ENCODE data around the gene ZNF600. TPM values are rescaled to one million over a fixed set of nuclear protein-coding genes. Genes with fewer than 3 reads are reported as not detected.
"Not testable (repeated sequence)": the region's sequence is repeated elsewhere in the genome, so short reads cannot be mapped to it uniquely, and the experiment has no call there.

ZNF600 gene
- polyA plus RNA-seq, 1 donor = 15.9 TPM

- H3K27ac ChIP-seq (ENCODE audit: low read length); H3K4me3 ChIP-seq (ENCODE audit: low read length); H3K4me1 ChIP-seq (ENCODE audit: control insufficient read depth, insufficient read depth, low read length); H3K27me3 ChIP-seq (ENCODE audit: control insufficient read depth, insufficient read depth, low read length); DNase-seq: not testable (repeated sequence)
- WGBS (ENCODE audit: insufficient coverage, low lambda C conversion rate) = no CpG with 5 or more reads among the region's 9 CpGs
- H3K36me3 ChIP-seq (ENCODE audit: control insufficient read depth, insufficient read depth, low read length) = peaks cover 39% of the 10 kb centered on the region
- H3K9me3 ChIP-seq (ENCODE audit: control insufficient read depth, low read depth, low read length) = peaks cover 40% of the 10 kb centered on the region
Measured at GRCh38 chr19:52799950-52800640, 13.5 kb upstream of the ZNF600 start.

GRCh38 chr19:52789440-52789839 lies 2.8 kb upstream of the ZNF600 start:
- Histone ChIP-seq H3K27ac (ENCODE audit: low read length) (no peak overlapping the region), H3K27me3 (ENCODE audit: control insufficient read depth, insufficient read depth, low read length) (no peaks in the 10 kb centered on the region), H3K4me3 (ENCODE audit: low read length) (no peak overlapping the region), H3K9me3 (ENCODE audit: control insufficient read depth, low read depth, low read length) (no peaks in the 10 kb centered on the region), H3K36me3 (ENCODE audit: control insufficient read depth, insufficient read depth, low read length) (no peaks in the 10 kb centered on the region), H3K4me1 (ENCODE audit: control insufficient read depth, insufficient read depth, low read length) (no peaks in the 10 kb centered on the region)
- no peak for DNase-seq
- 100% methylated on average over 3 of the region's 6 CpGs for WGBS (ENCODE audit: insufficient coverage, low lambda C conversion rate)

- Histone ChIP-seq H3K4me1 (ENCODE audit: control insufficient read depth, insufficient read depth, low read length) (no peaks in the 10 kb centered on the region), H3K9me3 (ENCODE audit: control insufficient read depth, low read depth, low read length) (peaks cover 13% of the 10 kb centered on the region), H3K36me3 (ENCODE audit: control insufficient read depth, insufficient read depth, low read length) (no peaks in the 10 kb centered on the region), H3K27me3 (ENCODE audit: control insufficient read depth, insufficient read depth, low read length) (no peaks in the 10 kb centered on the region), H3K4me3 (ENCODE audit: low read length) (peak overlapping the region; percentile 61), H3K27ac (ENCODE audit: low read length) (peak overlapping the region; percentile 83)
- no CpG with 5 or more reads among the region's 23 CpGs for WGBS (ENCODE audit: insufficient coverage, low lambda C conversion rate)
- peak; percentile 19 to 69 for DNase-seq
Measured at GRCh38 chr19:52786078-52786463, 520 bp downstream of the ZNF600 start.

- H3K36me3 ChIP-seq (ENCODE audit: control insufficient read depth, insufficient read depth, low read length) = no peaks in the 10 kb centered on the region
- DNase-seq = no peak
- H3K9me3 ChIP-seq (ENCODE audit: control insufficient read depth, low read depth, low read length) = peaks cover 13% of the 10 kb centered on the region
- peak overlapping the region; percentile 61 for H3K4me3 ChIP-seq (ENCODE audit: low read length)
- WGBS (ENCODE audit: insufficient coverage, low lambda C conversion rate) = 64% methylated on average over 3 of the region's 3 CpGs
- H3K27me3 ChIP-seq (ENCODE audit: control insufficient read depth, insufficient read depth, low read length) = no peaks in the 10 kb centered on the region
- H3K4me1 ChIP-seq (ENCODE audit: control insufficient read depth, insufficient read depth, low read length) = no peaks in the 10 kb centered on the region
- H3K27ac ChIP-seq (ENCODE audit: low read length) = peak overlapping the region; percentile 83
Measured at GRCh38 chr19:52785506-52785905, 1.1 kb downstream of the ZNF600 start.

GRCh38 chr19:52782864-52783263 lies 3.7 kb downstream of the ZNF600 start:
- H3K36me3 ChIP-seq (ENCODE audit: control insufficient read depth, insufficient read depth, low read length); DNase-seq; H3K27ac ChIP-seq (ENCODE audit: low read length); H3K4me3 ChIP-seq (ENCODE audit: low read length); H3K4me1 ChIP-seq (ENCODE audit: control insufficient read depth, insufficient read depth, low read length); H3K27me3 ChIP-seq (ENCODE audit: control insufficient read depth, insufficient read depth, low read length): not testable (repeated sequence)
- WGBS (ENCODE audit: insufficient coverage, low lambda C conversion rate) = no CpG with 5 or more reads among the region's 2 CpGs
- H3K9me3 ChIP-seq (ENCODE audit: control insufficient read depth, low read depth, low read length) = peaks cover 13% of the 10 kb centered on the region

- no peak overlapping the region for H3K4me3 ChIP-seq (ENCODE audit: low read length)
- no peak for DNase-seq
- H3K27me3 ChIP-seq (ENCODE audit: control insufficient read depth, insufficient read depth, low read length) = no peaks in the 10 kb centered on the region
- no CpG with 5 or more reads among the region's 3 CpGs for WGBS (ENCODE audit: insufficient coverage, low lambda C conversion rate)
- no peak overlapping the region for H3K27ac ChIP-seq (ENCODE audit: low read length)
- peaks cover 13% of the 10 kb centered on the region for H3K9me3 ChIP-seq (ENCODE audit: control insufficient read depth, low read depth, low read length)
- H3K4me1 ChIP-seq (ENCODE audit: control insufficient read depth, insufficient read depth, low read length) = no peaks in the 10 kb centered on the region
- H3K36me3 ChIP-seq (ENCODE audit: control insufficient read depth, insufficient read depth, low read length) = peaks cover 24% of the 10 kb centered on the region
Measured at GRCh38 chr19:52778811-52779210, 7.8 kb downstream of the ZNF600 start.

- no CpG with 5 or more reads among the region's 2 CpGs for WGBS (ENCODE audit: insufficient coverage, low lambda C conversion rate)
Measured at GRCh38 chr19:52756447-52756846, 30.1 kb downstream of the ZNF600 start.

GRCh38 chr19:52749780-52750179 lies 36.8 kb downstream of the ZNF600 start:
- H3K36me3 ChIP-seq (ENCODE audit: control insufficient read depth, insufficient read depth, low read length) = no peaks in the 10 kb centered on the region
- no peaks in the 10 kb centered on the region for H3K9me3 ChIP-seq (ENCODE audit: control insufficient read depth, low read depth, low read length)
- H3K4me1 ChIP-seq (ENCODE audit: control insufficient read depth, insufficient read depth, low read length) = no peaks in the 10 kb centered on the region
- 100% methylated on average over 1 of the region's 4 CpGs for WGBS (ENCODE audit: insufficient coverage, low lambda C conversion rate)
- no peak for DNase-seq
- H3K4me3 ChIP-seq (ENCODE audit: low read length) = no peak overlapping the region
- H3K27ac ChIP-seq (ENCODE audit: low read length) = no peak overlapping the region
- no peaks in the 10 kb centered on the region for H3K27me3 ChIP-seq (ENCODE audit: control insufficient read depth, insufficient read depth, low read length)

More at GRCh38 chr19:52756447-52756846, 30.1 kb downstream of the ZNF600 start:
- H3K27ac ChIP-seq (ENCODE audit: low read length); H3K4me3 ChIP-seq (ENCODE audit: low read length); H3K4me1 ChIP-seq (ENCODE audit: control insufficient read depth, insufficient read depth, low read length); H3K36me3 ChIP-seq (ENCODE audit: control insufficient read depth, insufficient read depth, low read length); H3K27me3 ChIP-seq (ENCODE audit: control insufficient read depth, insufficient read depth, low read length); DNase-seq; H3K9me3 ChIP-seq (ENCODE audit: control insufficient read depth, low read depth, low read length): not testable (repeated sequence)

GRCh38 chr19:52748336-52748950 lies 38.1 kb downstream of the ZNF600 start:
- no peaks in the 10 kb centered on the region for H3K27me3 ChIP-seq (ENCODE audit: control insufficient read depth, insufficient read depth, low read length)
- no peaks in the 10 kb centered on the region for H3K9me3 ChIP-seq (ENCODE audit: control insufficient read depth, low read depth, low read length)
- H3K27ac ChIP-seq (ENCODE audit: low read length) = no peak overlapping the region
- peak in 1 of 2 donors; percentile 37 for DNase-seq
- H3K4me3 ChIP-seq (ENCODE audit: low read length) = no peak overlapping the region
- no peaks in the 10 kb centered on the region for H3K4me1 ChIP-seq (ENCODE audit: control insufficient read depth, insufficient read depth, low read length)
- WGBS (ENCODE audit: insufficient coverage, low lambda C conversion rate) = 50% methylated on average over 2 of the region's 8 CpGs
- H3K36me3 ChIP-seq (ENCODE audit: control insufficient read depth, insufficient read depth, low read length) = no peaks in the 10 kb centered on the region

- DNase-seq; H3K9me3 ChIP-seq (ENCODE audit: control insufficient read depth, low read depth, low read length); H3K27me3 ChIP-seq (ENCODE audit: control insufficient read depth, insufficient read depth, low read length); H3K36me3 ChIP-seq (ENCODE audit: control insufficient read depth, insufficient read depth, low read length); H3K27ac ChIP-seq (ENCODE audit: low read length); H3K4me1 ChIP-seq (ENCODE audit: control insufficient read depth, insufficient read depth, low read length); H3K4me3 ChIP-seq (ENCODE audit: low read length): not testable (repeated sequence)
- WGBS (ENCODE audit: insufficient coverage, low lambda C conversion rate) = 60% methylated on average over 1 of the region's 10 CpGs
Measured at GRCh38 chr19:52745919-52746318, 40.7 kb downstream of the ZNF600 start.

GRCh38 chr19:52743091-52743490 lies 43.5 kb downstream of the ZNF600 start:
- Histone ChIP-seq H3K9me3 (ENCODE audit: control insufficient read depth, low read depth, low read length) (no peaks in the 10 kb centered on the region), H3K36me3 (ENCODE audit: control insufficient read depth, insufficient read depth, low read length) (no peaks in the 10 kb centered on the region), H3K27ac (ENCODE audit: low read length) (no peak overlapping the region), H3K4me3 (ENCODE audit: low read length) (no peak overlapping the region), H3K4me1 (ENCODE audit: control insufficient read depth, insufficient read depth, low read length) (no peaks in the 10 kb centered on the region), H3K27me3 (ENCODE audit: control insufficient read depth, insufficient read depth, low read length) (no peaks in the 10 kb centered on the region)
- no peak for DNase-seq
- WGBS (ENCODE audit: insufficient coverage, low lambda C conversion rate) = 67% methylated on average over 1 of the region's 3 CpGs

Data from large intestine (tissue), 3 donors.